Calu3 (cell line): ENCODE data around the gene EMC9. TPM values are rescaled to one million over a fixed set of nuclear protein-coding genes. Genes with fewer than 3 reads are reported as not detected.

Experiments
- BruUV-seq: library from RNA; stranded (reverse); fragments of 400-500 nt; replicated peaks from 2 replicates; lab custom pipeline; 2021; lab: Mats Ljungman, UMichigan
- CTCF ChIA-PET: fragments of 300-600 bp; sonication (Branson Sonifier 250); formaldehyde crosslinking; loops from one replicate; lab custom pipeline; 2022; ENCODE audit warnings: antibody characterized with exemption; lab: Charles Lee
- DNase-seq: peaks from one replicate; pipeline ENCODE4 v3.0.0; 2022
- H3K27ac Mint-ChIP-seq: one replicate; pipeline ENCODE4 v1.8.0; 2022; ENCODE audit warnings: mixed read lengths; ENCODE audit not compliant: unreplicated experiment
- H3K27me3 Mint-ChIP-seq: one replicate; pipeline ENCODE4 v1.8.0; 2022; ENCODE audit warnings: mixed read lengths; ENCODE audit not compliant: unreplicated experiment
- H3K36me3 Mint-ChIP-seq: one replicate; pipeline ENCODE4 v1.8.0; 2022; ENCODE audit warnings: mild to moderate bottlenecking, moderate library complexity, mixed read lengths; ENCODE audit not compliant: insufficient read depth, unreplicated experiment
- H3K4me1 Mint-ChIP-seq: one replicate; pipeline ENCODE4 v1.8.0; 2022; ENCODE audit warnings: mild to moderate bottlenecking, low read depth, mixed read lengths; ENCODE audit not compliant: unreplicated experiment
- H3K4me3 Mint-ChIP-seq: one replicate; pipeline ENCODE4 v1.8.0; 2022; ENCODE audit warnings: mild to moderate bottlenecking, low read depth, moderate library complexity, mixed read lengths; ENCODE audit not compliant: unreplicated experiment
- H3K9me3 Mint-ChIP-seq: one replicate; pipeline ENCODE4 v1.8.0; 2022; ENCODE audit warnings: low read depth, mixed read lengths; ENCODE audit not compliant: unreplicated experiment
- CTCF ChIP-seq: fragments of 200-600 bp; IDR thresholded peaks from one replicate; pipeline ENCODE4 v1.8.0; 2022; ENCODE audit warnings: antibody characterized with exemption; ENCODE audit not compliant: unreplicated experiment
- intact Hi-C: fragments of 100-400 bp; cut with micrococcal nuclease; formaldehyde crosslinking; loops from one replicate; pipeline ENCODE4 v1.10.0; 2022; ENCODE audit not compliant: unreplicated experiment
- total RNA-seq: library from RNA; stranded (reverse); gene quantifications from 2 replicates; pipeline ENCODE4 v1.2.3, GENCODE V29; 2022

EMC9 gene
- total RNA-seq, 1 experiment from 2014 or later = 38.0 TPM

- Mint-ChIP-seq H3K4me1 (peaks cover 35% of the 10 kb centered on the region), H3K27me3 (no peaks in the 10 kb centered on the region), H3K36me3 (peaks cover 56% of the 10 kb centered on the region), H3K9me3 (no peaks in the 10 kb centered on the region), H3K4me3 (peak within 1 kb of the TSS; percentile 89), H3K27ac (peak within 1 kb of the TSS; percentile 77)
- intact Hi-C loops = loop anchor here (2.0 kb wide), 1 partner anchor 14 kb away; the partner anchor contains the start of gene IRF9
- TF ChIP-seq CTCF = no peak
- DNase-seq = peak; percentile 98
- CTCF ChIA-PET = interaction anchor here (0.6 to 2.9 kb wide), 12 partner anchors 9 to 668 kb away, joined by 3 to 24 read pairs (median 4); partner anchors contain the start of genes DCAF11, DHRS1, IRF9 and NOP9
- BruUV-seq = no TSS peak
These were observed 5.1 kb upstream of the EMC9 start, which contains the start of gene PSME2 for GRCh38 chr14:24146453-24146977. Gene PSME2, minus strand, starts transcription at chr14:24146610. Its CDS starts 29 bp downstream, at chr14:24146581.

- CTCF ChIA-PET = interaction anchor here (0.8 to 2.9 kb wide), 6 partner anchors 10 to 87 kb away, joined by 3 to 24 read pairs (median 5); partner anchors contain the start of genes DCAF11, IRF9, MDP1 and NRL
- Mint-ChIP-seq H3K9me3 (no peaks in the 10 kb centered on the region), H3K4me1 (peaks cover 35% of the 10 kb centered on the region), H3K27ac (peak overlapping the region; percentile 77), H3K36me3 (peaks cover 63% of the 10 kb centered on the region), H3K27me3 (no peaks in the 10 kb centered on the region), H3K4me3 (peak overlapping the region; percentile 89)
- intact Hi-C loops = loop anchor here (2.0 kb wide), 1 partner anchor 15 kb away; the partner anchor contains the start of gene IRF9
- TF ChIP-seq CTCF = no peak
- TSS peak; percentile 64 for BruUV-seq
- DNase-seq = no peak
These were observed 4.5 kb upstream of the EMC9 start for GRCh38 chr14:24145690-24146452.

DNA sequence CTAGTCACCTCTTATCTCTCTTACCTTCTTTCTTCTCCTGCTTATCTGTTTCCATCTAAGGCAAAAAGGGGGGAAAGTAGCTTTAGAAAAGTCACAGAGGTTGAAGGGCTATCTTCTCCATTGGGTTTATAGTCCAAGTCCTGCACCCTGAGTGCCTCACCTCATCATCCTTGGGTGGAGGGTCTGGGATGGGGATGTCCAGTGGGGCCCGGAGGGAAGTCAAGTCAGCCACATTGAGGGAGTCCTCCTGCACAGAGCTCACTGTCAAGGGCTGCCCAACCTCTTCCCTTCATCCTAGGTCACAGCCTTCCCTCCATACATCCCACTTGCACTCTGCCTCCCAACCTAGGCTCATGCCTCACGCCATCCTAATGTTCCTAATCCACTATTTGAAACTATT is 3.8 kb upstream of the EMC9 start:
- DNase-seq = no peak
- no peaks in the 10 kb centered on the region for H3K9me3 Mint-ChIP-seq
- CTCF ChIA-PET = interaction anchor here (1.2 to 2.9 kb wide), 2 partner anchors 16 to 87 kb away, joined by 3 to 24 read pairs; partner anchors contain the start of gene IRF9
- H3K27ac Mint-ChIP-seq = peak overlapping the region; percentile 77
- H3K4me3 Mint-ChIP-seq = peak overlapping the region; percentile 89
- H3K36me3 Mint-ChIP-seq = peaks cover 69% of the 10 kb centered on the region
- BruUV-seq = no TSS peak
- intact Hi-C loops = no loop called here
- peaks cover 35% of the 10 kb centered on the region for H3K4me1 Mint-ChIP-seq
- H3K27me3 Mint-ChIP-seq = no peaks in the 10 kb centered on the region
- no peak for TF ChIP-seq CTCF

GRCh38 chr14:24144451-24144850 is 3.1 kb upstream of the EMC9 start:
- intact Hi-C loops = no loop called here
- Mint-ChIP-seq H3K4me1 (peaks cover 36% of the 10 kb centered on the region), H3K36me3 (peaks cover 67% of the 10 kb centered on the region), H3K27me3 (no peaks in the 10 kb centered on the region), H3K9me3 (no peaks in the 10 kb centered on the region), H3K27ac (peak overlapping the region; percentile 28), H3K4me3 (no peak overlapping the region)
- TF ChIP-seq CTCF = no peak
- no TSS peak for BruUV-seq
- CTCF ChIA-PET = no interaction called here
- no peak for DNase-seq
